Activated B cell treated with CpG ODN at 0.5 μM for 24 hours (primary cell): Measurements from ENCODE around the gene MBD3. TPM values are rescaled to one million over a fixed set of nuclear protein-coding genes. Genes with fewer than 3 reads are reported as not detected.

ENCODE experiments used
- ATAC-seq: fragments of 200-7000 bp; cut with Tn5 transposase; one replicate; pipeline ENCODE4 v1.10.0; 2021; ENCODE audit warnings: low read depth, mild to moderate bottlenecking, moderate library complexity
- CTCF ChIA-PET: fragments of 350-600 bp; sonication (Branson Sonifier 250); formaldehyde crosslinking; loops from one replicate; lab custom pipeline; 2021; ENCODE audit warnings: antibody characterized with exemption; lab: Charles Lee
- POLR2A ChIA-PET: fragments of 350-600 bp; sonication (Branson Sonifier 250); formaldehyde crosslinking; loops from one replicate; lab custom pipeline; 2021; ENCODE audit warnings: antibody characterized with exemption; lab: Charles Lee
- DNase-seq: peaks from one replicate; pipeline ENCODE4 v3.0.0; 2022
- H3K27ac Mint-ChIP-seq: one replicate; pipeline ENCODE4 v1.8.0; 2020; ENCODE audit warnings: mixed read lengths
- H3K27me3 Mint-ChIP-seq: one replicate; pipeline ENCODE4 v1.8.0; 2021; ENCODE audit warnings: mixed read lengths
- H3K36me3 Mint-ChIP-seq: one replicate; pipeline ENCODE4 v1.8.0; 2021; ENCODE audit warnings: low read depth, mixed read lengths
- H3K4me1 Mint-ChIP-seq: one replicate; pipeline ENCODE4 v1.8.0; 2021; ENCODE audit warnings: mixed read lengths
- H3K4me3 Mint-ChIP-seq: one replicate; pipeline ENCODE4 v1.8.0; 2020; ENCODE audit warnings: mild to moderate bottlenecking, mixed read lengths
- H3K9me3 Mint-ChIP-seq: one replicate; pipeline ENCODE4 v1.8.0; 2020; ENCODE audit warnings: mixed read lengths
- intact Hi-C: fragments of 100-400 bp; cut with micrococcal nuclease; formaldehyde crosslinking; loops from one replicate; pipeline ENCODE4 v1.15.1; 2024
- total RNA-seq: library from RNA; stranded (reverse); gene quantifications from 2 replicates; pipeline ENCODE4 v1.2.3, GENCODE V29; 2022
- TF ChIP-seq, protein P1 (sequence below): fragments of 200-600 bp; IDR thresholded peaks from one replicate; pipeline ENCODE4 v1.8.0; 2022; ENCODE audit warnings: antibody characterized with exemption, mild to moderate bottlenecking

Gene MBD3
- total RNA-seq, 1 donor from 2014 or later: 96.9 TPM

DNA sequence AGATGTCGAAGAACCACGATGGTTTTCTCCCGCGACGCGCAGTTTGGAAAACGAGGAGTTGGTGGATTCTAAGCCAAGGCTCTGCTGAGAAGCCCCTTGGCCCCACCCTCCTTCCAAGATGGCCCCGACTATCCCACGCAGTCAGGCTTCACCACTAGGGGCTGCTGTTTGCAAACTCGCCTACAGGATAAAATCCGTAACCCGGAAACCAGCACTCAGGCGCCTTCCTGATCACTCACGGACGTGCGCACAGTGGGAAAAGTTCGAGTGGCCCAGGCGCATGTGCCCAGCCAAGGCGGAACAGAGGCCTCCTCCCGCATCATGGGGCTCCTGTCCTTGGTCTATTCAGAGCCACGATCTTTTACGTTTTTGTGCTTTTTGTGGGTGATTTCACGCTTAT is 31.8 kb upstream of the MBD3 start:
- H3K4me3 Mint-ChIP-seq: no peak overlapping the region
- H3K27me3 Mint-ChIP-seq: no peaks in the 10 kb centered on the region
- ATAC-seq (peak; percentile 84), DNase-seq (peak; percentile 44)
- intact Hi-C loops: loop anchor here (2.0 kb wide), 2 partner anchors 26 to 48 kb away; no protein-coding TSS in a partner anchor
- ChIA-PET POLR2A (interaction anchor here (0.7 kb wide), 1 partner anchor 19 kb away, joined by 3 read pairs; the partner anchor contains the start of gene UQCR11), CTCF (interaction anchor here (1.0 to 1.6 kb wide), 3 partner anchors 27 to 47 kb away, joined by 4 to 12 read pairs (median 4); no protein-coding TSS in a partner anchor)
- H3K4me1 Mint-ChIP-seq: peaks cover 7% of the 10 kb centered on the region
- peaks cover 39% of the 10 kb centered on the region for H3K36me3 Mint-ChIP-seq
- TF ChIP-seq, protein P1, sequence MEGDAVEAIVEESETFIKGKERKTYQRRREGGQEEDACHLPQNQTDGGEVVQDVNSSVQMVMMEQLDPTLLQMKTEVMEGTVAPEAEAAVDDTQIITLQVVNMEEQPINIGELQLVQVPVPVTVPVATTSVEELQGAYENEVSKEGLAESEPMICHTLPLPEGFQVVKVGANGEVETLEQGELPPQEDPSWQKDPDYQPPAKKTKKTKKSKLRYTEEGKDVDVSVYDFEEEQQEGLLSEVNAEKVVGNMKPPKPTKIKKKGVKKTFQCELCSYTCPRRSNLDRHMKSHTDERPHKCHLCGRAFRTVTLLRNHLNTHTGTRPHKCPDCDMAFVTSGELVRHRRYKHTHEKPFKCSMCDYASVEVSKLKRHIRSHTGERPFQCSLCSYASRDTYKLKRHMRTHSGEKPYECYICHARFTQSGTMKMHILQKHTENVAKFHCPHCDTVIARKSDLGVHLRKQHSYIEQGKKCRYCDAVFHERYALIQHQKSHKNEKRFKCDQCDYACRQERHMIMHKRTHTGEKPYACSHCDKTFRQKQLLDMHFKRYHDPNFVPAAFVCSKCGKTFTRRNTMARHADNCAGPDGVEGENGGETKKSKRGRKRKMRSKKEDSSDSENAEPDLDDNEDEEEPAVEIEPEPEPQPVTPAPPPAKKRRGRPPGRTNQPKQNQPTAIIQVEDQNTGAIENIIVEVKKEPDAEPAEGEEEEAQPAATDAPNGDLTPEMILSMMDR: no peak
- H3K9me3 Mint-ChIP-seq: no peaks in the 10 kb centered on the region
- no peak overlapping the region for H3K27ac Mint-ChIP-seq

DNA sequence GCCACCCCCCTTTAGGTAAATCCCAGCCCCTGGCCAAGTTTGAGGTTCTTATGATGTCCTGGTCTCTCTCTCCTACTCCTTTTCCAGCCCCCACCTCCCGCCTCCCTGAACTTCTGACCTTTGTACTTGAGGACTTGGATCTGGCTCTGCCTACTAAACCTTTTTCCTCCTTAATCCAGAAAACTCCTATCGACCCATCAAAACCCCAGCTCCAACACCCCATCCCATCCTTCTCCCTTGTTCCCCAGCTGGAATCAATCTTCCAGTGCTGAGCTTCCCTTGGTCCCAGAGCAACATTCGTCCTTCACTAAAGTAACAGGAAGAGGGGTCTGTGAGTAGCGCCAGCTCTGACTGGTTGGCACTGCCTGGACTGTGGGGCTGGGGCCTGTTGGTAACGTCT is 29.9 kb upstream of the MBD3 start:
- TF ChIP-seq, protein P1: no peak
- CTCF ChIA-PET: no interaction called here
- POLR2A ChIA-PET: interaction anchor here (0.5 kb wide), 1 partner anchor 89 kb away, joined by 4 read pairs; no protein-coding TSS in a partner anchor

DNA sequence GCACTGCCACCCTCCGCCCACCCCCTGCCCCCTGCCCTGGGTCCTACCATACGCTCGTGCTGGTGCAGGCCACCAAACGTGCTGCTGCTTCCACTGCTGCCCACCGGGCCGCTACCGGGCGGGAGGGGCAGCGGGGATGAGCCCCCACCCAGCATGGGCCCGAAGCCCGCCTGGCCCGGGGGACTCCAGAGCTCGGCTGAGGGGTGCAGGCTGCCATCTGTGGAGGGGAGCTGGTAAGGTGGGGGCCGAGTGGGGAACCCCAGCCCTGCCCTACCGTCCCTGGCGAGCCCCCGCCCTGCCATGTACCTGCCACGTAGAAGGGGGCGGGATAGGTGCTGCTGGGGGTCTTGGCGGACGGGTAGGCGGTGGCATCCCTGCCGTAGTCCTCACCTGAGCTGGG is 29.3 kb upstream of the MBD3 start:
- intact Hi-C loops: no loop called here
- H3K9me3 Mint-ChIP-seq: no peaks in the 10 kb centered on the region
- no peak for DNase-seq
- H3K27me3 Mint-ChIP-seq: no peaks in the 10 kb centered on the region
- CTCF ChIA-PET: no interaction called here
- POLR2A ChIA-PET: interaction anchor here (0.5 to 1.4 kb wide), 2 partner anchors 29 to 90 kb away, joined by 3 to 4 read pairs; no protein-coding TSS in a partner anchor
- H3K27ac Mint-ChIP-seq: no peak overlapping the region
- no peak overlapping the region for H3K4me3 Mint-ChIP-seq
- ATAC-seq: no peak
- H3K36me3 Mint-ChIP-seq: peaks cover 55% of the 10 kb centered on the region
- peaks cover 26% of the 10 kb centered on the region for H3K4me1 Mint-ChIP-seq
- TF ChIP-seq, protein P1: no peak

More for the DNA sequence above, 29.9 kb upstream of the MBD3 start:
- peaks cover 21% of the 10 kb centered on the region for H3K4me1 Mint-ChIP-seq
- peaks cover 53% of the 10 kb centered on the region for H3K36me3 Mint-ChIP-seq
- intact Hi-C loops: no loop called here
- no peak overlapping the region for H3K4me3 Mint-ChIP-seq
- H3K27me3 Mint-ChIP-seq: no peaks in the 10 kb centered on the region
- no peak for ATAC-seq
- no peaks in the 10 kb centered on the region for H3K9me3 Mint-ChIP-seq
- H3K27ac Mint-ChIP-seq: peak overlapping the region; percentile 18
- no peak for DNase-seq

DNA sequence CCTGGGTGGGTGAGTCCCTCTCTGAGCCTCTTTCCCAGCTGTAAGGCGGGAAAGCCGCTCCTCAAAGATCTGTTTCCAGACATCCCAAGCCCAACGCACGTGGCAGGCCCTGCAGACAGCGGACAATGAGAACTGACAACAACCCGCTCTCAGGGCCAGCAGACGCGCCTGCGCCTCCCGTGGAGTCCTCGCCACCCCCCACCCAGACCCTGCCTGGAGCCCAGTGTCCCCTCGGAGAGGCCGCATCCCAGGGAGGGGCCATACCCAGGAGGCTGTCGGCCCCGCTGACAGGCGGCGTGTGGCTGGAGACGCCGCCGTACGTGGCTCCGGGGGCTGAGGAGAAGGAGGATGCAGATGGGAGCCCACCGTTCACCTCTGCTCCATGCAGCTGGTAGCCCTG is 28.9 kb upstream of the MBD3 start:
- POLR2A ChIA-PET: interaction anchor here (1.4 kb wide), 1 partner anchor 29 kb away, joined by 3 read pairs; no protein-coding TSS in a partner anchor
- H3K4me1 Mint-ChIP-seq: peaks cover 31% of the 10 kb centered on the region
- H3K4me3 Mint-ChIP-seq: no peak overlapping the region
- no peak overlapping the region for H3K27ac Mint-ChIP-seq
- H3K27me3 Mint-ChIP-seq: no peaks in the 10 kb centered on the region
- intact Hi-C loops: no loop called here
- ATAC-seq: no peak
- DNase-seq: no peak
- peaks cover 57% of the 10 kb centered on the region for H3K36me3 Mint-ChIP-seq
- TF ChIP-seq, protein P1: no peak
- no peaks in the 10 kb centered on the region for H3K9me3 Mint-ChIP-seq
- CTCF ChIA-PET: no interaction called here

DNA sequence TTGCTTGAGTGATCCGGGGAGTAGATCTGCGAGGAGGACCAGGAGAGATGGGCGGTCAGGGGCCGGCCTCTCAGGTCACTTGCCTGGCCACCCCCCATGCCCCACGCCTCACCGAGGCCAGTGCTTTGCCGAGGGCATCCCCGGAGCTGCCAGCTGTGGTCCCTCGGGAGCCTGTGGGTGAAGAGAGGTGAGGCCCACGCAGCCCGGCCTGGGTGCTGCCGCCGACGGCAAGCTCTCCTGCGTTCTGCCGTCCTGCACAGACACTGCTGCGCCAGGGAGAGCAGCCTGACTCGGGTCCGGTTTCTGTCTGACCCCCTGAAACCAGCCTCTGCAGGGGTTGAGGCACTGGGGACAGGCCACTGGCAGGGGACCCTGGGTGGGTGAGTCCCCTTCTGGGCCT is 28.4 kb upstream of the MBD3 start:
- ChIA-PET CTCF (no interaction called here), POLR2A (interaction anchor here (1.4 kb wide), 1 partner anchor 30 kb away, joined by 3 read pairs; no protein-coding TSS in a partner anchor)
- no peaks in the 10 kb centered on the region for H3K9me3 Mint-ChIP-seq
- no peak overlapping the region for H3K4me3 Mint-ChIP-seq
- H3K4me1 Mint-ChIP-seq: peaks cover 33% of the 10 kb centered on the region
- intact Hi-C loops: no loop called here
- no peaks in the 10 kb centered on the region for H3K27me3 Mint-ChIP-seq
- H3K36me3 Mint-ChIP-seq: peaks cover 59% of the 10 kb centered on the region
- ATAC-seq (peak; percentile 28), DNase-seq (no peak)
- TF ChIP-seq, protein P1: no peak
- peak overlapping the region; percentile 53 for H3K27ac Mint-ChIP-seq
